Fibroblast of skin of left biceps (primary cell): ENCODE data around the gene G6PC1.
"Not testable (repeated sequence)": the region's sequence is repeated elsewhere in the genome, so short reads cannot be mapped to it uniquely, and the experiment has no call there.

Experiments
- DNase-seq, 2 experiments: peaks; one replicate each; pipeline ENCODE4 v3.0.0-alpha.2; 2013; ENCODE audit warnings: low read depth in 2 of 2

The G6PC1 gene

DNA sequence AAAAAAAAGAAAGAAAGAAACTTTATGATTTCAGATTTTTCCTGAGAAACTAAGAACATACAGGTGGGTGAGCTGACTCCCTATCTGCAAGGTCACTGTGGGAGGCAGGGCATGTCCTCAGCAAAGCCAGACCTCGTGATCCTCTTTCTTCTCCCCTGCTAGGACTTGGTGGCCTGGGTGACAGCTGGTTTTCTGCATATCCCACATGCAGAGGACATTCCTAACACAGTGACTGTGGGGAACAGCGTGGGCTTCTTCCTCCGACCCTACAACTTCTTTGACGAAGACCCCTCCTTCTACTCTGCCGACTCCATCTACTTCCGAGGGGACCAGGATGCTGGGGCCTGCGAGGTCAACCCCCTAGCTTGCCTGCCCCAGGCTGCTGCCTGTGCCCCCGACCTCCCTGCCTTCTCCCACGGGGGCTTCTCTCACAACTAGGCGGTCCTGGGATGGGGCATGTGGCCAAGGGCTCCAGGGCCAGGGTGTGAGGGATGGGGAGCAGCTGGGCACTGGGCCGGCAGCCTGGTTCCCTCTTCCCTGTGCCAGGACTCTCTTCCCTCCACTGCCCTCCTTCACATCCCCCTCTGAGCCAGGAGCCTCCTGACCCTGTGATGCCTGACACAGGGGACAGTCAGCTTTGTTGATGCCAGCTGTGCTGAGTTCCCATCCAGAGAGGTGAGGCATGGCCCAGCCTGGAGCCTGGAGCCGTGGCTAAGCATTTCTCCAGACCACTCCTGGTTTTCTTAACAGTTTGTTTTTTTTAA lies 26.5 kb upstream of the G6PC1 start:
- not testable (repeated sequence) for DNase-seq

DNA sequence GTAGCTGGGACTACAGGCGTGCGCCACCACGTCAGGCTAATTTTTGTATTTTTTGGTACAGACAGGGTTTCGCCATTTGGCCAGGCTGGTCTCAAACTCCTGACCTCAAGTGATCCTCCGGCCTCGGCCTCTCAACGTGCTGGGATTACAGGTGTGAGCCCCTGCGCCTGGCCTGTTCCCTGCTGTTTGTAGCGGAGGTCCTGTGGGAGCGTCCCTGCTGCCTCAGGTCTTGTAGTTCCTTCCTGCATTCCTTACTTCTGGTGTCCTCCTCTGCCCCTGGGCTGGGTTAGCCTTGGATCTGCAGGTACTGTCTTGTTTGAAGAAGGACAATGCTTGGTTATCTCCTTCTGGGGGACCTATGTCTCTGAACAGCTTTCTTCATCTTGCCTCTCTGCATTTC lies 23.6 kb upstream of the G6PC1 start:
- DNase-seq, result no peak

DNA sequence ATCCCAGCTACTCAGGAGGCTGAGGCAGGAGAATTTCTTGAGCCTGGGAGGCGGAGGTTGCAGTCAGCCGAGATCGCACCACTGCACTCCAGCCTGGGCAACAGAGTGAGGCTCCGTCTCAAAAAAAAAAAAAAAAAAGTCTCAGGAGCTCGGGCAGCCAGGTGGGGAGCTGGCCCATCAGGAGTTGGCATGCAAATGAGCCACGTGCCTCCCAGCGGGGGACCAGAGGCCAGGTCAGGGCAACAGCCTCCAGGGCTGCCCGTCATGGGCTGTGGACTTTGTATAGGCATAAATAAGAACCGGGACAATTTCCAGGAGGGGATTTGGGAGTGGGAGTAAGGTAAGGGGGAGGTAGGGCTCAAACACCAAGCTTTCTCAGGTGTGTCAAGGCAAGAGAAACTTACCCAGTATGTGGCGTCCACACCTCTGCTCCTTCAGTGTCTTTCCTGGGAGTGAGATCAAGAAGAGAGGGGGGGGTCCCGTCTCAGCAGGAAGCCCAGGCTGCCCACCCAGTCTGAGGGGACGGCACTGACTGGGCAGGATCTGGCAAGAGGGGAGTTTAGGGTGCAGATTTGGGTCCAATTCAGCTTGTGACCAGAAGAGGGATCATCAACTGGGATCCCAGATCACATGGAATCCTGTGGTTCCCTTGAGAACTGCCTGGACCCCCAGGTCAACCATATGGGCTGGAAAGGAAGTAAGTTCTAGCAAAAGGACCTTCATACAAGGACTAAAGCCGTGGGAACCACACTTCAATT lies 22.3 kb upstream of the G6PC1 start:
- DNase-seq, result no peak

DNA sequence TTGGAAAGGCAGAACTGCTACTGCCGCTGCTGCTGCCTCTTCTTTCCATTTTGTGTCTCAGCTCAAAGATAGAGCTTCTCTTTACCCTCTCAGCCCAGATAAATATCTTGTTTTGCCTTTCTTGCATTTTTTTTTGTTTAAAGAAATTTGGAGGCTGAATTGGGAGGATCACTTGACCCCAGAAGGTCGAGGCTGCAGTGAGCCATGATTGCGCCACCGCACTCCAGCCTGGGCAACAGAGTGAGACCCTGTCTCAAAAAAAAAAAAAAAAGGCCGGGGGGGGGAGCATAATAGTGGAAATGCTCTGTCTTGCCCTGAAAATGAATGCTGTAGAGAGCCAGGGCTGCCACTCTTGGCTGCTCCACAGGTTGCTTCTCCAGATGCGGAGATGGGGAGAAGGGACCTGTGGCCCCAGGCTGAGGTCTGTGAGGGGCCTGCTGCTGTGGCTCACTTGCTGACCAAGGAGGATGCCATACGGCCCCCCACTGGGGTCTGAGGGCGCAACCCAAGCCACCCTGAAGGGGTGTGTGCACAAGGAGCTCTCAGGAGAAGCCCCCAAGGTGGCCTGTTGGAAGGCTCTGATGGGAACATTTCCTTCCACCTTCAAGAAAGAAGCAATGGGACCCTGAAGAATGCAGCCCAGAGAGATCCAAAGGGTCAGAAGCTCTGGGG lies 21.5 kb upstream of the G6PC1 start:
- no peak for DNase-seq

DNA sequence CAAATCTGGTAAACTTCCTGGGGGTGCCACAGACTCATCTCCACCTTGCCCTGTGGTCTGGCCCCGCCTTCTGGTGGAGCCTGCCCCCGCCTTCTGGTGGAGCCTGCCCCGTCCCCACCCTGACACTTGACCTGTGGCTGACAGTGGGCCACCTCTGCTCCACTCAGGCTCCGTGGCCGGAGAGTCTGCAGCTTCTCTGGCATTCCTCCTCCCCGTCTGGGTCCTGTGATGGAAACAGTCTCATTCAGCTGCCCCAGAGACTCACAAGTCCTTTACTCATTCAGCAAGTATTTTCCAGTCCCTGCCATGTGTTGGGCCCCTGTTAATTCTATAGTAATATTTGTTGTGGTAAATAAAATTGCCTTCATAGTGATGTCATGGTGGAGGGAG lies 21.0 kb upstream of the G6PC1 start:
- no peak for DNase-seq

DNA sequence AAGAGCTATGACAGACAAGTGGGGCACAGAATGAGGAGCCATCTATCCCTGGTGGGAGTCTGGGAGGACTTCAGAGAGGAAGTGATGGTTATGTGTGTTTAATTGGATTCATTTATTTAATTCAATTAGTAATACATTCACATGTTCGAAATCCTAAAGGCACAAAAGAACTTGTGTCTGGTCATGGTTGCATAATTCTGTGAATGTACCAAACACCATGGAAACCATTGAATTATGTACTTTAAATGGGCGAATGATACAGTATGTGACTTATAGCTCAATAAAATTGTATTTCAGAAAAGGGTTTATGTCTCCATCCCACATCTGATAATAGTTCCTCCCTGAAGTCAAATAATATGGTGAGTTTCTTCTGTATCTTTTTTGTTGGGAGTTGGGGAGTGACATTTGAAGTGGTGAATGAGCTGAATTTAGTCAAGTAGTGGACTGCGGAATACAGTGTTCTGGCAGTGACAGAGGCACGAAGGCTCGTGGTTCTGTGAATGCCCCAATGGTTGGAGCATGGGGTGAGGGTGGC lies 19.8 kb upstream of the G6PC1 start:
- no peak for DNase-seq

DNA sequence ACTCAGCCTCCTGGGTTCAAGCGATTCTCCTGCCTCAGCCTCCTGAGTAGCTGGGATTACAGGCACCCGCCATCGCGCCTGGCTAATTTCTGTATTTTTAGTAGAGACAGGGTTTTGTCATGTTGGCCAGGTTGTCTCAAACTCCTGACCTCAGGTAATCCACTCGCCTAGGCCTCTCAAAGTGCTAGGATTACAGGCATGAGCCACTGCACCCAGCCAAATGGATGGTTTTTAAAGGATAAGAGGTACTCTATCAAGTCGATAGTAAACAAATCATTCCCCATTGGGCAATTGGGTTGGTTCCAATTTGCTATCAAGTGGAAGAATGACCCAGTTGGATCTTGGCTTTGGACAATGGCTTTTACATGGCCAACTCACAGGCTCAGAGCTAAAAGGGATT lies 18.9 kb upstream of the G6PC1 start:
- not testable (repeated sequence) for DNase-seq

DNA sequence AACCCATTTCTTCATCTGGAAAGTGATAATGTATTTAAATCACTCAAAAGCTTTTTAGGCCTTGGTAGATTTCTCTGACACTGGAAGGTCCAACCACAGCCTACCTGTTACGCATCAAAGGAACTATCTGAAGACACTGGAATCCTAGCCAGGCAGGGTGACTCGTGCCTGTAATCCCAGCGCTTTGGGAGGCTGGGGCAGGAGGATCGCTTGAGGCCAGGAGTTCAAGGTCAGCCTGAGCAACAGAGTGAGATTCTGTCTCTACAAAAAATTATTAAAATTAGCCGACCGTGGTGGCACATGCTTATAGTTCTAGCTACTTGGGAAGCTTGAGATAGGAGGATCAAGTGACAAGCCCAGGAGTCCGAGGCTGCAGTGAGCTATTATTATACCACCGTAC lies 18.4 kb upstream of the G6PC1 start:
- no peak for DNase-seq

DNA sequence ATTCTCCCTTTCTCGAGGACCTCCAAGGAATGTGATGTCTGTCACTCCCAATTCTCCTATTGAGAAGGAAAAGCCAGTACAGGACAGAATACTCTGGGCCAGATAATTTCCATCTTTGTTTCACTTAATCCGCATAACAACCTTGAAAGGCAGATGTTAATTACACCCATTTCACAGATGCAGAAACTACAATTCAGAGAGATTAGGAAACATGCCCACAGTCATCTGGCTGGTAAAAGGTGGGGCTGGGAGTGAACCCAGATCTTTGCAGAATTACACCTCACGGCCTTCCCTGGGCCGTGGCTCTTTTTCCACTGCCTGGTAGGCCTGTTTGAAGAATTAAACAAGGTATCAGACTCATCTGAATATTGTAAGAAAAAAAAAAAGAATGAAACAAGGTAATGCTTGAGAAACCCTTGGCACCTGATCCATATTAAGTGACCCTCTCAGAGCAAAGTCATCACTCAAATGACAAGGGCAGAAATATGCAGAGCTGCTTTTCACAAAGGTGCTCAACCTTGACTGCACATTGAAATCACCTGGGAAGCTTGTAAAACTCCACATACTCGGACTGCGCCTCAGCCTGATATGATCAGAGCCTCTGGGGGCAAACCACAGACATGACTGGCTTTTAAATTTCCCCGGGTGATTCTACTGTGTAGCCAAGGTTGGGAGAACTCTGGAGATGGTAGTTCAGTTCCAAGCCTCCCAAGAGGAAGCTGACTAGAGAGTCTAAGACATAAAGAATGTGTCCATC lies 16.6 kb upstream of the G6PC1 start:
- no peak for DNase-seq

DNA sequence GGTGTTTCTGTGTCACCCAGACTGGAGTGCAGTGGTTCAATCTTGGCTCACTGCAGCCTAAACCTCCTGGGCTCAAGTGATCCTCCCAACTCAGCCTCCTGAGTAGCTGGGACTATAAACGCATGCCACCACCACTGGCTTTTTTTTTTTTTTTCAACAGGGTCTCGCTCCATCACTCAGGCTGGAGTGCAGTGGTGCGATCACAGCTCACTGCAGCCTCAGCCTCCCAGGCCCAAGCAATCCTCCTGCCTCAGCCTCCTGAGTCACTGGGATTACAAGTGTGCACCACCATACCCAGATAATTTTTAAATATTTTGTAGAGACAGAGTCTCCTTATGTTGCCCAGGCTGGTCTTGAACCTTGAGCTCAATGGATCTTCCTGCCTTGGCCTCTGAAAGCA lies 14.8 kb upstream of the G6PC1 start:
- DNase-seq, result not testable (repeated sequence)

DNA sequence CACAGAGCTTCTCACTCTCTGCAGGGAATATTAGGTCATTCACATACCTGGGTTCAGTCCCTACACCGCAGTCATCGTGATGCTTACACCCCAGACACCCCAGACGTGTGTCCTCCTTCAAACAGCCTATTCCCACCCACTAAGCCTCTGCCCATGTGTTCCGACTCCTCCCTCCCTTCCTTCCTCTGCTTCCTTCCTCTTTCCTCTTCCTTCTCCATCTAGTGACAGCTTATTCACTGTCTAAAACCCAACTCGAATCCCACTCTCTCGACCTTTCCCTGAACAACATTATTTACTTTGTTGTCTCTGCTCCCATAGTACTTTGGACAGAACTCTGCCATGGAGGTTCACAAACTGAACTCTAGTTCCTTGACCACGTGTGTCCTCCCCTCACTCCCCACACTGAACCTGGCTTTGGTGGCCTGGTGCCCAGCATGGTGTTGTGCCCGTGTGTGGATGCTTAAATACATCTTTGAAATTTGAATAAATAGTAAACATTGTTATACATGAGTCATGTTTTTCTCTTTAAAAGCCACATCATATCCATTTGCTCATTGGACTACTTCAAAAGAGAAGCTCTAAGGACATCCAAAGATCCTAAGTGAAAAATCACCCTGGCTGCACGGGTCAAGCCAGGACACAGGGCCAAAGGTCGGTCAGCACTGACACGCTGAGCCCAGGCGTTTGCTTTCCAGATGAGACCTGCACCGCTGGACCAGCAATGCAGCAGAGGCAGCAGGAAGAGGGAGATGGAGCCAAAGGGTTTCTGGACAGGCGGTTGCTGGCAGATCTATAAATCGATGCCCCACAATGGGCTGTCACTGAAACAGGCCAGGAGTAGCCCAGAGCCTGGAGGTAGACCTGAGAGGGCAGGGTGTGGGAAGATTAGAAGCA lies 14.1 kb upstream of the G6PC1 start:
- DNase-seq, result no peak

DNA sequence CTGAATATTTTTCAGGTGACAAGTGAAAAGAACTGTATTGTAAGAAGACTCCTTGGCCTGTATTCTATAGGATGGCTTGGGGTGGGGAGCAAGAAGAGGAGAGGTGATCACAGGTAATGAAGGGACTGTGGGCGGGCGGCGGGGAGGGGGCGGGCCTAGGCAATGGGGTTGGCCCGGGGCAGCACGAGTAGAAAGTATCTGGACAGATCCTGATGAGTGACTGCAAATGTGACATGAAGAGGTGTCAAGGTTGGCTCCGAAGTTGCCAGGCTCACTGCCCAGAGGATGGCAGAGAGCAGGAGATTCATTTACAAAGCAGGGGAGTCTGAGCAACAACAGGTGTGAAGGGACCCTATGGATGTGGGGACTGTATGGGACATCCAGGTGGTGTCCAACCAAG lies 10.8 kb upstream of the G6PC1 start:
- no peak for DNase-seq

DNA sequence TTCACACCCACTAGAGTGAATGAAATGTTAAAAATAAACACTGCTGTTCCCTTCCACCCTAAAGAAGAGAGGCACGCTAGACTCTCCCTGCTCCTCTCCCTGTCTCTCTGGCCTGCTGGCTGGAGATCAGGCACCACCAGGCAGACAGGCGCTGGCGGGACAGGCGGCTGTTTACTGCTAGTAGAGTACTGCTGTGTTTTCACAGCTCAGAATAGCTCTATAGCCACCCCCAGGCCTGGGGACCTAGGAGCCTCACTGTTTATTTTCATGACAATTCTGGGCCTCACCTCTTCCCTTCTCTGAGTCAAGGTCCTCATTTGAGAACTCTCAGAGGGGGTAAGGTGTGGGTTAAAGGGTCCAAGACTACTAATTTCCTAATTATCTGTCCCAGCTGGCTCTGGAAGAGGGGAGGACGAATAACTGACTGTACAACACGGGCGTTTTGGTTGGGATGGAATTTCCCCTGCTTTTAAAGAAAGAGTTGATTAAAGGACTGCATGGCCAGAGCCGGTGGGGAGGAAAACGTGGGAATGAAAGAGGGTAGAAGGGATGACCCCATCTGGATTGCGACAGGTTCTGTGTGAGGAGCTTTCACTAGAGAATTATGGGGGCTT lies 9.0 kb upstream of the G6PC1 start:
- DNase-seq, result no peak

DNA sequence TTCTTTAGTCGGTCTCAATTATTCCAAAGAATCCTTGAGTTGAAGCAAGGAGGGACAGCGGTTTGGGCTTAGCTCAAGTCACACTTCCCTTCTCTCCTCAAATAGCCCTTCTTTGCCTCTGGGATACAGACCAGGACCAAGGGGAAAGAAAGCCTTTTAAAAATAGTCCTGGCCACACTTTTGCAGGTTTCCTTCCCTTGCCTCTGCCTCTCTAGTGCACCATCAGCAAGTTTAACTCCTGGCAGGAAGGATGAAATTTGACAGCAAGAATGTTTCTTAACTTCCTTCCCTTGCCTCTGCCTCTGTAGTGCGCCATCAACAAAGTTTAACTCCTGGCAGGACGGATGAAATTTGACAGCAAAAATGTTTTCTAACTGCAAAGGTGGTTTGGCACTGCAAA lies 7.2 kb upstream of the G6PC1 start:
- DNase-seq, result no peak

DNA sequence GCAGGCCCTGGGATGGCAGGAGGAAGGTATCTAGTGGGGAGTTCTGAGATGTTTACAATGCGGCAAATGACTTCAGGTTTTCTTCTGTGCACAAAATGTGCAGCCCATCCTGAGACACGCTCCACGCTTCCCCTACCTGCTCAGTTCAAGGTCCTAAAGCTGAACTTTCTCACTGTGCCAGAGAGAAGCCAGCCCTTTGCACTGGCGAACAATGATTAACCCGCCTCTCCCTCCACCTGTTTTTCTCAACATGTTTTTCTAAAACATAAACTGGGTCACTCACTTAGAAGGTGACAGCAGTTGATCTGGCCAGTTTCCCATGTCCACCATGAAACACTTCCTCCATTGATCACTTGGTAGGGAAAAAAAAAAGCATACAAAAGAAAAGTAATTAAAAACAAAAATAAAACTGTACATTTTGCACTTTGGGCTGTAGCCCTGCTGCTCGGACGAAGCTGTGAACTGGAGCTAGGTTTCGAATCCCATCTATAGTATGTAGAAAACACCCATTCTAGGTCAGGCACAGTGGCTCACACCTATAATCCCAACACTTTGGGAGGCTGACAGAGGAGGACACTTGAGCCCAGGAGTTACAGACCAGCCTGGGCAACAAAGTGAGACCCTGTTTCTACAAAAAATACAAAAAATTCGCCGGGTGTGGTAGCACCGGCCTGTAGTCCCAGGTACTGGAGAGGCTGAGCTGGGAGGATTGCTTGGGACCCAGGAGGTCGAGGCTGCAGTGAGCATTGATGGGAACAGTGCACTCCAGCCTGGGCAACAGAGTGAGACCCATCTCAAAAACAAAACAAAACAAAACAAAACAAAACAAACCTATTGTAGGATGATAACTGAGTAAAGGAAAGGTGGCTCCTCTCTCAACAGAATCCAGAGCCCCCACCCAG lies 6.1 kb upstream of the G6PC1 start:
- DNase-seq, result no peak

DNA sequence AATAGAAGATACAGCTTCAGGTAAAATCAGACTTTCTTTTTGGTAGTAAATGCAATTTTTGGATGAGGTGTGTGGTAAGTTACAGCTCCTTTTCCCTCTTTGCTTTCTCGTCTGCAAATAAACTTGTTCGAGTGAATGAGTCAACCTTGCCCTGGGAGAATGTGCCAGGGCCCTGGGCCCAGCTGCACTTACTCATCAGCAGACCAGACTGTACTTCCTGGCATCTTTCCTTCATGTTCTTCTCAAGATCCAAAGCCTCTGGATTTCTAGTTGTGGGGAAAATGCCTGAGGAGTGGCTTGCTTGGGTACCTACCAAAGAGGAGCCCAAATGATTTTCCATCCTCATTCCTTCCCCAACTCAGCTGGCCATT lies 5.4 kb upstream of the G6PC1 start:
- DNase-seq, result peak; percentile 27 to 34

DNA sequence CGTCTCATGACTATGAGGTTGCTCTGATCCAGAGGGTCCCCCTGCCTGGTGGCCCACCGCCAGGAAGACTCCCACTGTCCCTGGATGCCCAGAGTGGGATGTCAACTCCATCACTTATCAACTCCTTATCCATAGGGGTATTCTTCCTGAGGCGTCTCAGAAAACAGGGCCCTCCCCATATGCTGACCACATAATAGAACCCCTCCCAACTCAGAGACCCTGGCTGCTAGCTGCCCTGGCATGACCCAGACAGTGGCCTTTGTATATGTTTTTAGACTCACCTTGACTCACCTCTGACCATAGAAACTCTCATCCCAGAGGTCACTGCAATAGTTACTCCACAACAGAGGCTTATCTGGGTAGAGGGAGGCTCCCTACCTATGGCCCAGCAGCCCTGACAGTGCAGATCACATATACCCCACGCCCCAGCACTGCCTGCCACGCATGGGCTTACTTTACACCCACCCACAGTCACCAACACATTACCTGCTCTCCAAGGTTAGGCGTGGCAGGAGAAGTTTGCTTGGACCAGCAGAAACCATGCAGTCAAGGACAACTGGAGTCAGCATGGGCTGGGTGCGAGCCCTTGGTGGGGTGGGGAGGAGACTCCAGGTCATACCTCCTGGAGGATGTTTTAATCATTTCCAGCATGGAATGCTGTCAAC lies 2.3 kb upstream of the G6PC1 start:
- DNase-seq, result no peak

DNA sequence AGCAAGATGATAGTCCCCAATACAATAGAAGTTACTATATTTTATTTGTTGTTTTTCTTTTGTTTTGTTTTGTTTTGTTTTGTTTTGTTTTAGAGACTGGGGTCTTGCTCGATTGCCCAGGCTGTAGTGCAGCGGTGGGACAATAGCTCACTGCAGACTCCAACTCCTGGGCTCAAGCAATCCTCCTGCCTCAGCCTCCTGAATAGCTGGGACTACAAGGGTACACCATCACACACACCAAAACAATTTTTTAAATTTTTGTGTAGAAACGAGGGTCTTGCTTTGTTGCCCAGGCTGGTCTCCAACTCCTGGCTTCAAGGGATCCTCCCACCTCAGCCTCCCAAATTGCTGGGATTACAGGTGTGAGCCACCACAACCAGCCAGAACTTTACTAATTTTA lies 618 bp upstream of the G6PC1 start:
- DNase-seq, result not testable (repeated sequence)
